ENCODE measurements around the gene AGBL1. TPM values are rescaled to one million over a fixed set of nuclear protein-coding genes. Genes with fewer than 3 reads are reported as not detected.
"Not testable (repeated sequence)": the region's sequence is repeated elsewhere in the genome, so short reads cannot be mapped to it uniquely, and the experiment has no call there.

The AGBL1 gene
- total and polyA plus RNA-seq, 2 donors (not counting 1 experiment from before 2014, with no cell fraction given), result not detected

DNA sequence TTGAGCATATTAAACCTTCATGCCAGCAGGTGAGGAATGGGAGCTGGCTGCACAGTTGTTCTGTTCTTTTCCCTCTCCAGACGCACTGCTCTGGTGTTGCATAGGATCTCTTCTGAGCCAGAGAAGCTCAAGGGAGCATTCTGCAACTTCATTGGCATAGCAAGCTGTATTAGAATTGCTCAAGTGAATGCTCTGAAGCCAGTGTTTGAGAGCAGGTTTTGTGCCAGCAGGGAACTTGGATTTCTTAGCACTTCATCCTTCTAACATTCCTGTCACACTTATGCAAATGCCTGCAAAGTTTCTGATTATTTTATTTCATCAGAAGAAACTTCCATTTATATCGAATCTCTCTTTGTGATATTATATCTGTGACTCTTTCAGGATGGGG, 366.6 kb downstream of the AGBL1 start:
- Mint-ChIP-seq H3K27me3 (no peaks in the 10 kb centered on the region), H3K27ac (no peak overlapping the region), H3K4me1 (no peaks in the 10 kb centered on the region), H3K9me3 (ENCODE audit: insufficient read depth) (no peaks in the 10 kb centered on the region), H3K4me3 (no peak overlapping the region)
- H2AFZ ChIP-seq (ENCODE audit: insufficient read depth, low read depth, low read length, poor library complexity, severe bottlenecking), result no peak overlapping the region
- peaks cover 0 to 8% (median 0%) of the 10 kb centered on the region in 3 donors for H3K9me3 ChIP-seq (ENCODE audit: control extremely low read depth in 1 of 3, control insufficient read depth in 2 of 3, insufficient read depth in 1 of 3, low read length in 2 of 3)
- no peaks in the 10 kb centered on the region for H3K4me1 ChIP-seq (ENCODE audit: control insufficient read depth in 2 of 2, insufficient read depth in 2 of 2, low read length in 2 of 2)
- no peak overlapping the region for H3K4me2 ChIP-seq (replicated peaks; ENCODE audit: low read depth, low read length, poor library complexity, severe bottlenecking)
- H3K9ac ChIP-seq (ENCODE audit: low read length), result no peak overlapping the region
- no peaks in the 10 kb centered on the region for H4K20me1 ChIP-seq (ENCODE audit: control insufficient read depth, insufficient read depth, low read length, poor library complexity, severe bottlenecking)
- no peak overlapping the region for H3K4me3 ChIP-seq (ENCODE audit: control extremely low read depth in 1 of 5, extremely low read depth in 1 of 5, insufficient read depth in 1 of 5, low read depth in 2 of 5, low read length in 4 of 5)
- intact Hi-C loops (cut with micrococcal nuclease), result no loop called here
- H3K36me3 ChIP-seq (replicated peaks in 1 of 2; ENCODE audit: control extremely low read depth in 1 of 2, control insufficient read depth in 1 of 2, extremely low read depth in 1 of 2, insufficient read depth in 2 of 2, low read length in 1 of 2), result no peaks in the 10 kb centered on the region
- POLR2A ChIA-PET, result no interaction called here
- DNase-seq, result no peak
- H3K27me3 ChIP-seq (replicated peaks in 1 of 4; ENCODE audit: control extremely low read depth in 1 of 4, control insufficient read depth in 3 of 4, insufficient read depth in 4 of 4, low read length in 3 of 4), result no peaks in the 10 kb centered on the region
- H3K27ac ChIP-seq (ENCODE audit: low read length in 2 of 2), result no peak overlapping the region
- CTCF ChIA-PET, result no interaction called here
- no peak for ATAC-seq (ENCODE audit: low read depth)
- TF ChIP-seq, protein P1, sequence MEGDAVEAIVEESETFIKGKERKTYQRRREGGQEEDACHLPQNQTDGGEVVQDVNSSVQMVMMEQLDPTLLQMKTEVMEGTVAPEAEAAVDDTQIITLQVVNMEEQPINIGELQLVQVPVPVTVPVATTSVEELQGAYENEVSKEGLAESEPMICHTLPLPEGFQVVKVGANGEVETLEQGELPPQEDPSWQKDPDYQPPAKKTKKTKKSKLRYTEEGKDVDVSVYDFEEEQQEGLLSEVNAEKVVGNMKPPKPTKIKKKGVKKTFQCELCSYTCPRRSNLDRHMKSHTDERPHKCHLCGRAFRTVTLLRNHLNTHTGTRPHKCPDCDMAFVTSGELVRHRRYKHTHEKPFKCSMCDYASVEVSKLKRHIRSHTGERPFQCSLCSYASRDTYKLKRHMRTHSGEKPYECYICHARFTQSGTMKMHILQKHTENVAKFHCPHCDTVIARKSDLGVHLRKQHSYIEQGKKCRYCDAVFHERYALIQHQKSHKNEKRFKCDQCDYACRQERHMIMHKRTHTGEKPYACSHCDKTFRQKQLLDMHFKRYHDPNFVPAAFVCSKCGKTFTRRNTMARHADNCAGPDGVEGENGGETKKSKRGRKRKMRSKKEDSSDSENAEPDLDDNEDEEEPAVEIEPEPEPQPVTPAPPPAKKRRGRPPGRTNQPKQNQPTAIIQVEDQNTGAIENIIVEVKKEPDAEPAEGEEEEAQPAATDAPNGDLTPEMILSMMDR (IDR thresholded peaks at IDR 0.05), result no peak
- no peak for TF ChIP-seq EZH2 (IDR thresholded peaks at IDR 0.05; ENCODE audit: borderline replicate concordance, insufficient read depth, low read depth, low read length, poor library complexity, severe bottlenecking)
- H3K79me2 ChIP-seq (ENCODE audit: control insufficient read depth, insufficient read depth, low read length), result no peaks in the 10 kb centered on the region
- 100% methylated on average over 1 of the region's 2 CpGs for WGBS (ENCODE audit: insufficient coverage)

DNA sequence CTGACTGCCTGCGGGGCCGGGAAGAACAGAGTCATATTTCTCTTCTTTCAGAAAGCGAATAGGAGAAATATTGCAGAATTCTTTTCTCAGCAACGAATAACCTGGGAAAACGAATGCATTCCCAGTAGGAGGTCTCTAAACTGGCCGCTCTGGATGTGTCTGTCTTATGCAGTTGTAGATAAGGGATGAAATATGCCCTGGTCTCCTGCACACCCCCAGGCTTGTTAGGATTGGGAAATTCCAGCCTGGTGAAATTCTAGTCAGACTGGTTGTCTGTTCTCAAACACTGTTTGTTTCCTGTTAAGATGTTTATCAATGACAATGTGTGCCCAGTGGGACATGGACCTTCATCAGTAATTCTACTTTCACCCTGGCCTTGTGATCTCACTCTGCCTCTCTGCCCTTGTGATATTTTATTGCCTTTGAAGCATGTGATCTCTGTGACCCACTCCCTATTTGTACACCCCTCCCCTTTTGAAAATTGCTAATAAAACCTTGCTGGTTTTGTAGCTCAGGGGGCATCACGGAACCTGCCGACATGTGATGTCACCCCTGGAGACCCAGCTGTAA, 385.9 kb downstream of the AGBL1 start:
- H4K20me1 ChIP-seq (ENCODE audit: control insufficient read depth, insufficient read depth, low read length, poor library complexity, severe bottlenecking); intact Hi-C loops (cut with micrococcal nuclease); H3K27ac ChIP-seq (ENCODE audit: low read length in 2 of 2); H3K27ac Mint-ChIP-seq; DNase-seq; H2AFZ ChIP-seq (ENCODE audit: insufficient read depth, low read depth, low read length, poor library complexity, severe bottlenecking); H3K79me2 ChIP-seq (ENCODE audit: control insufficient read depth, insufficient read depth, low read length); H3K4me1 Mint-ChIP-seq; H3K4me3 ChIP-seq (ENCODE audit: control extremely low read depth in 1 of 5, extremely low read depth in 1 of 5, insufficient read depth in 1 of 5, low read depth in 2 of 5, low read length in 4 of 5); H3K9ac ChIP-seq (ENCODE audit: low read length); H3K9me3 Mint-ChIP-seq (ENCODE audit: insufficient read depth); H3K4me3 Mint-ChIP-seq; CTCF ChIA-PET; H3K4me1 ChIP-seq (ENCODE audit: control insufficient read depth in 2 of 2, insufficient read depth in 2 of 2, low read length in 2 of 2); H3K4me2 ChIP-seq (replicated peaks; ENCODE audit: low read depth, low read length, poor library complexity, severe bottlenecking); H3K9me3 ChIP-seq (ENCODE audit: control extremely low read depth in 1 of 3, control insufficient read depth in 2 of 3, insufficient read depth in 1 of 3, low read length in 2 of 3); POLR2A ChIA-PET; H3K36me3 ChIP-seq (replicated peaks in 1 of 2; ENCODE audit: control extremely low read depth in 1 of 2, control insufficient read depth in 1 of 2, extremely low read depth in 1 of 2, insufficient read depth in 2 of 2, low read length in 1 of 2); H3K27me3 ChIP-seq (replicated peaks in 1 of 4; ENCODE audit: control extremely low read depth in 1 of 4, control insufficient read depth in 3 of 4, insufficient read depth in 4 of 4, low read length in 3 of 4); H3K27me3 Mint-ChIP-seq; ATAC-seq (ENCODE audit: low read depth): not testable (repeated sequence)
- WGBS (ENCODE audit: insufficient coverage), result 86% methylated on average over 6 of the region's 8 CpGs

All from B cell (primary cell).